Measurements from ENCODE around the gene DLG2.

GRCh38 chr11:84890676-84891075 lies 736.5 kb downstream of the DLG2 start:
- TF ChIP-seq CTCF (IDR thresholded peaks at IDR 0.05) (no peak), ZBTB43 (CRISPR knock-in tag; IDR thresholded peaks at IDR 0.05) (no peak)

All from WTC11 (cell line).